GM12878 (cell line): ENCODE results near the gene RAD52. TPM values are rescaled to one million over a fixed set of nuclear protein-coding genes. Genes with fewer than 3 reads are reported as not detected.

Experiments
- ATAC-seq: fragments of 200-7000 bp; cut with Tn5 transposase; 3 replicates; pipeline ENCODE4 v1.9.1; 2020; ENCODE audit warnings: mild to moderate bottlenecking, moderate library complexity
- BruUV-seq: library from RNA; stranded (reverse); fragments of 400-500 nt; replicated peaks from 2 replicates; lab custom pipeline; 2021; lab: Mats Ljungman, UMichigan
- CTCF ChIA-PET: fragments of 300-600 bp; sonication (Branson Sonifier 250); formaldehyde crosslinking; extraction: SDS; loops from one replicate; lab custom pipeline; 2021; ENCODE audit warnings: inconsistent platforms; lab: Yijun Ruan, JAX
- POLR2A ChIA-PET: fragments of 350-600 bp; formaldehyde crosslinking; extraction: SDS; loops from one replicate; lab custom pipeline; 2021; ENCODE audit warnings: inconsistent platforms; lab: Charles Lee
- RAD21 ChIA-PET: fragments of 300-600 bp; sonication (Branson Sonifier 250); formaldehyde crosslinking; loops from one replicate; lab custom pipeline; 2023; ENCODE audit warnings: antibody characterized with exemption; ENCODE audit not compliant: unreplicated experiment; lab: Charles Lee
- SMC1A ChIA-PET: fragments of 300-600 bp; sonication (Branson Sonifier 250); formaldehyde crosslinking; loops from one replicate; lab custom pipeline; 2023; ENCODE audit not compliant: unreplicated experiment, uncharacterized antibody; lab: Charles Lee
- DNase-seq: peaks from one replicate; pipeline ENCODE4 v3.0.0-alpha.2; 2011; ENCODE audit warnings: low read depth, low spot score
- FAIRE-seq: peaks from 3 replicates; lab custom pipeline; 2011; peaks lifted over from hg19 to GRCh38; lab: Jason Lieb, UNC
- H2AFZ ChIP-seq: 2 replicates; pipeline ENCODE4 v1.6.0; 2011; ENCODE audit warnings: low read depth, low read length, control low read depth; ENCODE audit not compliant: control insufficient read depth
- H3K27ac ChIP-seq: 2 replicates; pipeline ENCODE4 v1.5.1; 2011; ENCODE audit warnings: control low read depth; ENCODE audit not compliant: control insufficient read depth, insufficient read depth
- H3K27me3 ChIP-seq, 2 experiments: replicated peaks in 1 of 2; 2 replicates each; pipeline versions ENCODE4 v1.6.0 to v1.6.1; 2011; ENCODE audit warnings: low read length in 1 of 2; ENCODE audit not compliant: control insufficient read depth in 2 of 2, insufficient read depth in 2 of 2
- H3K36me3 ChIP-seq, 2 experiments: 2 replicates each; pipeline ENCODE4 v1.5.1; 2011; ENCODE audit warnings: low read length in 1 of 2; ENCODE audit not compliant: control insufficient read depth in 2 of 2, insufficient read depth in 2 of 2
- H3K4me1 ChIP-seq: 2 replicates; pipeline ENCODE4 v1.6.1; 2011; ENCODE audit warnings: mild to moderate bottlenecking, low read length, moderate library complexity, mixed read lengths; ENCODE audit not compliant: control insufficient read depth, insufficient read depth
- H3K4me2 ChIP-seq: 2 replicates; pipeline ENCODE4 v1.6.0; 2011; ENCODE audit warnings: control low read depth; ENCODE audit not compliant: control insufficient read depth, insufficient read depth
- H3K4me3 ChIP-seq: fragments of 200-600 bp; sonication (generic); 2 replicates; pipeline ENCODE4 v1.5.1; 2016
- H3K79me2 ChIP-seq: 2 replicates; pipeline ENCODE4 v1.6.0; 2011; ENCODE audit warnings: low read length; ENCODE audit not compliant: control insufficient read depth, insufficient read depth
- H3K9ac ChIP-seq: 2 replicates; pipeline ENCODE4 v1.8.0; 2011; ENCODE audit warnings: low read length, control low read depth, mixed read lengths; ENCODE audit not compliant: control insufficient read depth, insufficient read depth
- H3K9me3 ChIP-seq: replicated peaks from 3 replicates; pipeline ENCODE4 v1.5.1; 2011; ENCODE audit warnings: mild to moderate bottlenecking, low read length; ENCODE audit not compliant: control insufficient read depth, insufficient read depth
- H4K20me1 ChIP-seq: 2 replicates; pipeline ENCODE4 v1.6.0; 2011; ENCODE audit not compliant: control insufficient read depth, insufficient read depth
- BHLHE40 ChIP-seq, 2 experiments: fragments of 450-650 bp in 1 of 2; IDR thresholded peaks; 2 replicates each; pipeline ENCODE4 v1.6.1; 2011 to 2017; ENCODE audit warnings: low read depth in 2 of 2, borderline replicate concordance in 1 of 2, improper control_type of control experiment in 1 of 2, low read length in 1 of 2, mild to moderate bottlenecking in 1 of 2
- BRCA1 ChIP-seq: IDR thresholded peaks from 2 replicates; pipeline ENCODE4 v1.6.1; 2011; ENCODE audit warnings: low read depth, low read length, improper control_type of control experiment
- CHD4 ChIP-seq: fragments of 200-600 bp; sonication (generic); IDR thresholded peaks from 2 replicates; pipeline ENCODE4 v1.6.1; 2016; ENCODE audit warnings: mild to moderate bottlenecking
- E2F4 ChIP-seq: IDR thresholded peaks from 2 replicates; pipeline ENCODE4 v1.6.1; 2012; ENCODE audit warnings: low read depth, low read length, improper control_type of control experiment
- ESRRA ChIP-seq: IDR thresholded peaks from 2 replicates; pipeline ENCODE4 v1.6.1; 2012; ENCODE audit warnings: mild to moderate bottlenecking, low read length, improper control_type of control experiment
- ETV6 ChIP-seq, 2 experiments: fragments of 450-650 bp in 1 of 2; IDR thresholded peaks in 1 of 2; conservative IDR thresholded peaks in 1 of 2; 2 replicates each; pipeline ENCODE4 v1.6.1; 2014; ENCODE audit warnings: antibody characterized with exemption in 1 of 2, borderline replicate concordance in 1 of 2, low read depth in 1 of 2, mild to moderate bottlenecking in 1 of 2, moderate library complexity in 1 of 2
- HDGF ChIP-seq: fragments of 450-650 bp; IDR thresholded peaks from 2 replicates; pipeline ENCODE4 v1.6.1; 2016; ENCODE audit warnings: antibody characterized with exemption
- IKZF2 ChIP-seq, 2 experiments: fragments of 450-650 bp; IDR thresholded peaks; 2 replicates each; pipeline ENCODE4 v1.6.1; 2017; ENCODE audit warnings: mild to moderate bottlenecking in 2 of 2, moderate library complexity in 2 of 2
- KDM1A ChIP-seq: fragments of 200-600 bp; sonication (generic); IDR thresholded peaks from 2 replicates; pipeline ENCODE4 v1.6.1; 2016; ENCODE audit warnings: borderline replicate concordance
- NRF1 ChIP-seq: conservative IDR thresholded peaks from 2 replicates; pipeline ENCODE4 v1.6.1; 2011; ENCODE audit warnings: mild to moderate bottlenecking, low read depth, low read length, improper control_type of control experiment
- RUNX3 ChIP-seq: IDR thresholded peaks from 2 replicates; pipeline ENCODE4 v1.6.1; 2012; ENCODE audit warnings: low read length, inconsistent platforms
- SUPT20H ChIP-seq: IDR thresholded peaks from 2 replicates; pipeline ENCODE4 v1.6.1; 2011; ENCODE audit warnings: low read depth, mild to moderate bottlenecking, low read length, moderate library complexity, borderline replicate concordance; ENCODE audit not compliant: control insufficient read depth
- SUZ12 ChIP-seq: fragments of 200-600 bp; sonication (generic); IDR thresholded peaks from one replicate; pipeline ENCODE4 v1.6.1; 2018; ENCODE audit warnings: antibody characterized with exemption, mild to moderate bottlenecking; ENCODE audit not compliant: unreplicated experiment
- TARDBP ChIP-seq: IDR thresholded peaks from 2 replicates; pipeline ENCODE4 v1.6.1; 2016; ENCODE audit warnings: borderline replicate concordance
- TCF3 ChIP-seq: IDR thresholded peaks from 2 replicates; pipeline ENCODE4 v1.6.1; 2012; ENCODE audit warnings: low read depth, mild to moderate bottlenecking, low read length, borderline replicate concordance; ENCODE audit not compliant: insufficient read depth
- TCF7 ChIP-seq: IDR thresholded peaks from 2 replicates; pipeline ENCODE4 v1.6.1; 2014; ENCODE audit warnings: antibody characterized with exemption, borderline replicate concordance
- ZBTB40 ChIP-seq: fragments of 450-650 bp; IDR thresholded peaks from 2 replicates; pipeline ENCODE4 v1.6.1; 2016; ENCODE audit warnings: mild to moderate bottlenecking, moderate library complexity, borderline replicate concordance
- ZNF217 ChIP-seq: fragments of 450-650 bp; IDR thresholded peaks from 2 replicates; pipeline ENCODE4 v1.6.1; 2017; ENCODE audit warnings: antibody characterized with exemption, mild to moderate bottlenecking
- ZNF24 ChIP-seq: fragments of 450-650 bp; IDR thresholded peaks from 2 replicates; pipeline ENCODE4 v1.6.1; 2017; ENCODE audit warnings: antibody characterized with exemption, mild to moderate bottlenecking
- ZSCAN29 ChIP-seq: fragments of 450-650 bp; IDR thresholded peaks from 2 replicates; pipeline ENCODE4 v1.6.1; 2017; ENCODE audit warnings: mild to moderate bottlenecking, moderate library complexity
- WGBS: methylation state at CpG from one replicate; pipeline ENCODE4 v1.1.6; 2016; ENCODE audit warnings: low lambda C conversion rate; ENCODE audit not compliant: insufficient replicate concordance, insufficient coverage; ENCODE audit errors: missing lambda C conversion rate; 5-methylcytosine and 5-hydroxymethylcytosine counted together
- in situ Hi-C: fragments of 300-500 bp; cut with MboI; formaldehyde crosslinking; loops from 9 replicates; pipeline ENCODE4 v1.14.3; 2018; ENCODE audit warnings: mixed read lengths
- intact Hi-C: fragments of 100-400 bp; cut with micrococcal nuclease; formaldehyde crosslinking; loops from one replicate; pipeline ENCODE4 v1.14.2; 2022; ENCODE audit not compliant: unreplicated experiment
- polyA plus RNA-seq, 11 experiments: library from polyadenylated mRNA; depleted of rRNA in 4 of 11; unstranded in 6 of 11; stranded (reverse) in 5 of 11; fragments of >200 nt; fragmentation: Nextera tagmentation in 4 of 11; fragmentation: Illumina TruSeq in 1 of 11; extraction: Ambion mirVana in 4 of 11; extraction: Trizol in 1 of 11; gene quantifications; 1 replicate in 1 of 11; 2 replicates in 10 of 11; pipeline versions ENCODE4 v1.2.1 to v1.2.3, GENCODE V29; 2011 to 2016; ENCODE audit warnings: inconsistent platforms in 2 of 11, missing spikeins in 2 of 11, low read depth in 1 of 11
- total RNA-seq, 4 experiments: library from RNA; depleted of rRNA in 3 of 4; stranded (reverse); fragments of >200 nt in 3 of 4; fragmentation: Illumina TruSeq in 1 of 4; extraction: Trizol in 1 of 4; gene quantifications; 2 replicates each; pipeline versions ENCODE4 v1.2.1 to v1.2.3, GENCODE V29; 2013 to 2021

The RAD52 gene
- total and polyA plus RNA-seq, 10 of the 15 experiments (the other 5 are each of a cell fraction or from before 2014, with no cell fraction given), result 2.0 to 15.7 (median 8.9) TPM

- no peaks in the 10 kb centered on the region for H3K4me1 ChIP-seq
- no peak overlapping the region for H3K9ac ChIP-seq
- 86% methylated on average over 23 of the region's 23 CpGs for WGBS
- ChIA-PET RAD21 (no interaction called here), POLR2A (no interaction called here), SMC1A (no interaction called here), CTCF (no interaction called here)
- FAIRE-seq, result no peak
- no peaks in the 10 kb centered on the region for H3K27me3 ChIP-seq
- no peaks in the 10 kb centered on the region for H4K20me1 ChIP-seq
- intact Hi-C loops, result no loop called here
- H3K79me2 ChIP-seq, result no peaks in the 10 kb centered on the region
- no peak for ATAC-seq
- H3K27ac ChIP-seq, result no peak overlapping the region
- H3K4me2 ChIP-seq, result no peak overlapping the region
- H3K9me3 ChIP-seq, result no peaks in the 10 kb centered on the region
- TF ChIP-seq ESRRA (no peak), ETV6 (conservative IDR thresholded peaks at IDR 0.05 in 1 of 2, IDR thresholded peaks at IDR 0.05 in 1 of 2; ENCODE audit: borderline replicate concordance in 1 of 2, low read depth in 1 of 2) (no peak), IKZF2 (IDR thresholded peaks at IDR 0.05) (no peak), SUPT20H (no peak), E2F4 (no peak), TARDBP (no peak), NRF1 (no peak), CHD4 (no peak), ZSCAN29 (no peak), KDM1A (no peak), SUZ12 (no peak), BHLHE40 (IDR thresholded peaks at IDR 0.05; ENCODE audit: borderline replicate concordance in 1 of 2, low read depth in 2 of 2, low read length in 1 of 2) (no peak), HDGF (no peak), ZNF24 (no peak), RUNX3 (no peak), ZNF217 (no peak), TCF3 (no peak), BRCA1 (no peak), ZBTB40 (no peak), TCF7 (no peak)
- no peak overlapping the region for H2AFZ ChIP-seq
- H3K36me3 ChIP-seq, result peaks cover 11 to 31% of the 10 kb centered on the region in 2 experiments
- in situ Hi-C loops, result no loop called here
- DNase-seq, result no peak
- H3K4me3 ChIP-seq, result no peak overlapping the region
- BruUV-seq, result no TSS peak
These were observed 32.6 kb downstream of the RAD52 start for GRCh38 chr12:916712-917445.
